Adrenal gland (tissue), 5 donors: ENCODE data around the gene CDH4.

ENCODE experiments used
- CTCF ChIP-seq, 6 experiments: fragments of 450-650 bp in 4 of 6; fragments of 200-600 bp in 2 of 6; sonication (generic) in 1 of 6; IDR thresholded peaks; 1 replicate in 5 of 6; 2 replicates in 1 of 6; pipeline versions ENCODE4 v1.5.1 to v1.8.0; 2016 to 2021; ENCODE audit warnings: antibody characterized with exemption in 6 of 6, mild to moderate bottlenecking in 2 of 6, moderate library complexity in 1 of 6
- POLR2A ChIP-seq, 2 donors: fragments of 450-650 bp; IDR thresholded peaks; one replicate each; pipeline ENCODE4 v1.6.1; 2017; ENCODE audit warnings: antibody characterized with exemption in 2 of 2, mild to moderate bottlenecking in 2 of 2, moderate library complexity in 1 of 2
- donor health status: DM: no; HTN: no; CAD: no.

DNA sequence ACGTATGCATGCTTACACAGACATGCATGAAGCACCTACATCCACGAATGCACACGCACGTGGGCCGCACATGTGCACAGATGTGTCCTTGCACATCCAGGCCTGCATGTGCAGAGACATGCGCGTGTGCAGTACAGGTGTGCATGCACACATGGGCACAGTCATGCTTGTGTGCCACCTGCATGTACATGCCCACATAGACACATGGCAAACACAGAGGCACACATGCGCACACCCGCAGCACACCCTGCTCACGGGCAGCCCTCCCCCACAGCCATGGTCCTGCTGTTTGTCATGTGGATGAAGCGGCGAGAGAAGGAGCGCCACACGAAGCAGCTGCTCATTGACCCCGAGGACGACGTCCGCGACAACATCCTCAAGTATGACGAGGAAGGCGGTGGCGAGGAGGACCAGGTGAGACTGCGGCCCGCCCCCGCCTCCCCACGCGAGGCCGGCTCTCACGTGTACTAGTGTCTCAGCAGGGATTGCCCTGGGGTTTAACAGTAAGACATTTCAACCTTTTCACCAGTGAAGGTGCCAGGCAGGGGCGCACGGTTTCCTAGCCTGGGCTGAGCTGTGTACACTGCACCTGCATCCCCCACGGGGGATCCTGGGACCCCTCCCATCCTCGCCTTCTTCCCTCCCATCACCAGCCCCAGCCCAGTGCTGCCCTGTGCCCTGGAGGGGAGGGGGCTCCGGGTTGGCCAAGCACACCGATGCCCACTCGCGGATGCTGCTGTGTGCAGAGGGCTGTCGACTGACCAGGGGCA, 680.8 kb downstream of the CDH4 start:
- TF ChIP-seq CTCF (IDR thresholded peaks at IDR 0.05) (no peak), POLR2A (IDR thresholded peaks at IDR 0.05) (no peak)
